ENCODE measurements around the gene KLHDC8A. TPM values are rescaled to one million over a fixed set of nuclear protein-coding genes. Genes with fewer than 3 reads are reported as not detected.

Gene KLHDC8A
- total RNA-seq, 4 donors from 2014 or later: not detected

DNA sequence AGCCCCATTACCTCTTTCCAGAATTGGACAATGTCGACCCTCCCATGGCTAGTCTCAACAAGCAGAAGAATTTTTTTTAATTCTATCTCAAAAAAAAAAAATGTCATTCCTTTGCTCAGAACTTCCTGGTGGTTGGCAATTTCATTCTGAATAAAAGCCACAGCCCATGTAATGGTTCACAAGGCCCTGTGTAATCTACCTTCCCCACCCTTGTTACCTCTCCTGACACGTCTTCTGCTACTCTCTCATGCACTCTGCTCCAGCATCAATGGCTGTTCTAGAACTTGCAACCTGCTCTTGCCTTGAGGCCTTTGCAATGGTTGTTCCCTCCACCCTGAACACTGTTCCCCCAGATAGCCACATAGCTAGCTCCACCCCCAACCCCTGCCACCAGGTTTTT is 60.6 kb downstream of the KLHDC8A start:
- in situ Hi-C loops (cut with MboI; ENCODE audit: low sequenced_read_pairs in 4 of 4) (no loop called here), intact Hi-C loops (cut with DNase I; ENCODE audit: low total_unique reads) (no loop called here)
- Histone ChIP-seq H3K9me3 (no peaks in the 10 kb centered on the region), H3K27me3 (no peaks in the 10 kb centered on the region), H3K4me1 (peaks cover 4 to 10% of the 10 kb centered on the region in 2 donors), H3K27ac (no peak overlapping the region), H3K4me3 (no peak overlapping the region), H3K36me3 (no peaks in the 10 kb centered on the region)
- no peak for DNase-seq
- TF ChIP-seq, protein P1, sequence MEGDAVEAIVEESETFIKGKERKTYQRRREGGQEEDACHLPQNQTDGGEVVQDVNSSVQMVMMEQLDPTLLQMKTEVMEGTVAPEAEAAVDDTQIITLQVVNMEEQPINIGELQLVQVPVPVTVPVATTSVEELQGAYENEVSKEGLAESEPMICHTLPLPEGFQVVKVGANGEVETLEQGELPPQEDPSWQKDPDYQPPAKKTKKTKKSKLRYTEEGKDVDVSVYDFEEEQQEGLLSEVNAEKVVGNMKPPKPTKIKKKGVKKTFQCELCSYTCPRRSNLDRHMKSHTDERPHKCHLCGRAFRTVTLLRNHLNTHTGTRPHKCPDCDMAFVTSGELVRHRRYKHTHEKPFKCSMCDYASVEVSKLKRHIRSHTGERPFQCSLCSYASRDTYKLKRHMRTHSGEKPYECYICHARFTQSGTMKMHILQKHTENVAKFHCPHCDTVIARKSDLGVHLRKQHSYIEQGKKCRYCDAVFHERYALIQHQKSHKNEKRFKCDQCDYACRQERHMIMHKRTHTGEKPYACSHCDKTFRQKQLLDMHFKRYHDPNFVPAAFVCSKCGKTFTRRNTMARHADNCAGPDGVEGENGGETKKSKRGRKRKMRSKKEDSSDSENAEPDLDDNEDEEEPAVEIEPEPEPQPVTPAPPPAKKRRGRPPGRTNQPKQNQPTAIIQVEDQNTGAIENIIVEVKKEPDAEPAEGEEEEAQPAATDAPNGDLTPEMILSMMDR (IDR thresholded peaks at IDR 0.05 in 4 of 5, conservative IDR thresholded peaks at IDR 0.05 in 1 of 5): no peak
- no peak for TF ChIP-seq POLR2A (IDR thresholded peaks at IDR 0.05)
- ATAC-seq: no peak

DNA sequence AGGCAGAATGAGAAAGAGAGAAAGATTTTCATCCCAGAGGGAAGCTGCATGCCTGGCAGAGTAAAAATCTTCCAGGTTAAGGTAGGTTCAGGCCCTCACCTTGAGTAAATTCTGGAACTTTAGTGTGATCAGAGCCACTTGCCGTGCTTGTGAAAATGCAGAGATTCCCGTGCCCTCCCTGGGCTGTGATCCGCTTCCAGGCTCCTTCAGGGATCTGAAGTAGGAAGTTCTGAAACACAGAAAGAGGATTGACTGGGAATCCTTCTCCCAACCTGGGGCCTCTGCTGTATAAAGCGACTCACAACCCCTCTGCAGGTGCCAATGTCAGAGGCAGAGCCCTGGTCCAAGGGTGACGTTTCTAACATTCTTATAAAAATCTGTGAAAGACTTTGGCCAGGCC is 61.8 kb downstream of the KLHDC8A start:
- Histone ChIP-seq H3K36me3 (no peaks in the 10 kb centered on the region), H3K9me3 (no peaks in the 10 kb centered on the region), H3K4me3 (no peak overlapping the region), H3K4me1 (peaks cover 4 to 10% of the 10 kb centered on the region in 2 donors), H3K27me3 (no peaks in the 10 kb centered on the region), H3K27ac (peak overlapping the region in 1 of 4 donors; percentile 40)
- no peak for TF ChIP-seq POLR2A (IDR thresholded peaks at IDR 0.05)
- TF ChIP-seq, protein P1 (IDR thresholded peaks at IDR 0.05 in 4 of 5, conservative IDR thresholded peaks at IDR 0.05 in 1 of 5): no peak
- ATAC-seq (no peak), DNase-seq (no peak)
- intact Hi-C loops (cut with DNase I; ENCODE audit: low total_unique reads) (no loop called here), in situ Hi-C loops (cut with MboI; ENCODE audit: low sequenced_read_pairs in 4 of 4) (no loop called here)

- in situ Hi-C loops (cut with MboI; ENCODE audit: low sequenced_read_pairs in 4 of 4) (no loop called here), intact Hi-C loops (cut with DNase I; ENCODE audit: low total_unique reads) (no loop called here)
- ATAC-seq (peak; percentile 62 to 64), DNase-seq (no peak)
- Histone ChIP-seq H3K4me3 (no peak overlapping the region), H3K27ac (peak overlapping the region in 2 of 4 donors; percentile 40), H3K9me3 (no peaks in the 10 kb centered on the region), H3K4me1 (peaks cover 4 to 10% of the 10 kb centered on the region in 2 donors), H3K36me3 (no peaks in the 10 kb centered on the region), H3K27me3 (no peaks in the 10 kb centered on the region)
- TF ChIP-seq POLR2A (IDR thresholded peaks at IDR 0.05): no peak
- TF ChIP-seq, protein P1 (IDR thresholded peaks at IDR 0.05 in 4 of 5, conservative IDR thresholded peaks at IDR 0.05 in 1 of 5): no peak
These were observed 62.4 kb downstream of the KLHDC8A start for GRCh38 chr1:205294175-205294917.

DNA sequence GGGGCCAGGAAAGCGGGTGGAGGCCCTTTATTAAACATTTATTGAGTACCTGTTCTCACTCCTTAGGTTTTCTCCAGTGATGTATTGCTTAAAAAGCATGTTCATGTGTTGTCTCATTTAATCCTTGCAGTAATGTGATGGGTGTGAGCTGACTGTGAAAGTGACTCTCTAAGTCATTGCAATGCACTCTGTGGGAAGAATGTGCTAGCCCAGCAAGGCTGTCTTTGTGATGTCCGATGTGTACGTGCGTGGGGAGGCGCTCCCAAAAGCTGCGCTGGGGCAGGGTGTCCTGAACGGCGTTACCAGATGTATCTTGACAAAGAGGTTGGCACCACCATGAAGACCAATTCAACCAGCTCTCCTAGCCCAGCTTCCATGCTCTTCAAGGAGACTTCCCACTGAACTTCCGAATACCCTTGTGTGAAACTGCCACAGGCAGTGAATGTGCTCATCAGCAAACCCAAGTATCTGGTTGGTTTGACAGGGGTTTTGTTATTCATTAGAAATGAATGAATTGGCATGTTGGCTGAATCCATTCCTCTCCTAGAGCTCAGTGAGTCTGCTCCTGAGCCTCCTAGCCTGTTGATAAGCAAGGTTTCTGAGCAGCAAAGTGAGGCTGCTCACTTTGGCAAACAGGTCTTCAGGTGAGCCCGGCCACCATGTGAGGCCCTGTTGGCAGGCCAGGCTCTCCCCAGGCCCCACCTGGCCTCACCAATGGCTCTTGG is 63.2 kb downstream of the KLHDC8A start:
- ATAC-seq (no peak), DNase-seq (no peak)
- H3K27ac ChIP-seq: peak overlapping the region in 1 of 4 donors; percentile 40
- H3K27me3 ChIP-seq: no peaks in the 10 kb centered on the region
- in situ Hi-C loops (cut with MboI; ENCODE audit: low sequenced_read_pairs in 4 of 4) (no loop called here), intact Hi-C loops (cut with DNase I; ENCODE audit: low total_unique reads) (no loop called here)
- TF ChIP-seq POLR2A (IDR thresholded peaks at IDR 0.05): no peak
- TF ChIP-seq, protein P1 (IDR thresholded peaks at IDR 0.05 in 4 of 5, conservative IDR thresholded peaks at IDR 0.05 in 1 of 5): no peak
- H3K4me1 ChIP-seq: peaks cover 4 to 10% of the 10 kb centered on the region in 2 donors
- no peak overlapping the region for H3K4me3 ChIP-seq
- H3K36me3 ChIP-seq: no peaks in the 10 kb centered on the region
- no peaks in the 10 kb centered on the region for H3K9me3 ChIP-seq

All from gastrocnemius medialis (tissue), 4 donors.